Right renal cortex interstitium (tissue), 3 donors: ENCODE data around the gene EEF1G. TPM values are rescaled to one million over a fixed set of nuclear protein-coding genes. Genes with fewer than 3 reads are reported as not detected.
"Not testable (repeated sequence)": the region's sequence is repeated elsewhere in the genome, so short reads cannot be mapped to it uniquely, and the experiment has no call there.

ENCODE experiments used
- DNase-seq, 3 donors: peaks; one replicate each; pipeline ENCODE4 v3.0.0-alpha.2; 2013; ENCODE audit warnings: low read depth in 3 of 3, low spot score in 2 of 3
- polyA plus RNA-seq, 3 donors: library from polyadenylated mRNA; unstranded; fragments of 120-200 nt; gene quantifications; one replicate each; pipeline ENCODE4 v1.2.1, GENCODE V29; 2013; ENCODE audit not compliant: insufficient read length in 3 of 3

The EEF1G gene
- polyA plus RNA-seq, 3 donors, result 2,168 to 2,372 (median 2,294) TPM

DNA sequence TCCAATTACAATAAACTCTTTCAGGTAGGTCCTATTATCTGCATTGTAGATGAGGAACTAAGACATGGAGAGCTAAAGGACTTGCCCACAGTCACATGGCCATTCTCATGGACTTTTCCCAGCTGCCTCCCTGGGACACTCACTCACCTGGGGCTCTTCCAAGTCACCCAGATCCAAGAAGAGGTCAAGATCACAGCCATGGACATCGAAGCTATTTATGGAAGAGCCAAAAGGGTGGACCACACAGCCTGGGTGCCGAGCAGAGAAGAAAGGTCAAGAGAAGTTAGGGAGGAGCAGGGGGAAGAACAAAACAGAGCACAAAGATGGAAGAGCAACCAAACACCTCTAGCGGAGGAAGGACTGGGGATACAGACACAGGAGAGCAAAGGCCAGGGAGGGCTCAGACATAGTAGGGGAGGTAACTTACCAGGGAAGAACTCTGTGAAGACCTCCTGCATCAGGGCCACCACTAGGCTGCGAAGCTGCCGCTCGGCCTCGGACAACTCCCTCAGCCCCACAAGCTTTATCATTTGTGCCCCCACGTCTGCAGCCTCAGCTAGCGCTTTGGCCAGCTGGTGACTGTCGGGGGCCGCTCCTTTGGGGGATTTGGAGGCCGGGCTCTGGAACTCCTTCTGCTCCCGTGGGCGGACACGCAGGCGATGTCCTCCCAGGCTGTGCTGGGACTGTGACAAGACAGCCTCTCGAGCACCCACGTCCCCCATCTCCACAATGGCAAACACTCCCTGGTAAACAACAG, 7.4 kb upstream of the EEF1G start:
- DNase-seq, result no peak

DNA sequence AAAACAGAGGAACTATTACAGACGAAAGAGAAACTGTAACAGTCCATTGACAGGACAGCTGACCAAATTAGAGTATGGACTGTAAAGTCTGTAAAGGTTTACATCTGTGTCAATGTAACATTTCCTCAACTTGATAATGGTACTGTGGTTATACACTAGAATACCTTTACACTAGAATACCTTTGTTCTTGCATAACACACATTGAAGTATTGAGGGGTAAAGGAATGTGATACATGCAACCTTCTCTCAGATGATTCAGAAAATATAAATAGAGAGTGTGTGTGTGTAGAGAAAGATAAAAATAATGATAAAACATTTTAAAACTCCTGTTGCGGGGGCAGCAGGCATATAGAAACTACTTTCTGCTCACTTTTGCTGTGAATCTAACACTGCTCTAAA, 5.6 kb upstream of the EEF1G start:
- DNase-seq, result no peak

DNA sequence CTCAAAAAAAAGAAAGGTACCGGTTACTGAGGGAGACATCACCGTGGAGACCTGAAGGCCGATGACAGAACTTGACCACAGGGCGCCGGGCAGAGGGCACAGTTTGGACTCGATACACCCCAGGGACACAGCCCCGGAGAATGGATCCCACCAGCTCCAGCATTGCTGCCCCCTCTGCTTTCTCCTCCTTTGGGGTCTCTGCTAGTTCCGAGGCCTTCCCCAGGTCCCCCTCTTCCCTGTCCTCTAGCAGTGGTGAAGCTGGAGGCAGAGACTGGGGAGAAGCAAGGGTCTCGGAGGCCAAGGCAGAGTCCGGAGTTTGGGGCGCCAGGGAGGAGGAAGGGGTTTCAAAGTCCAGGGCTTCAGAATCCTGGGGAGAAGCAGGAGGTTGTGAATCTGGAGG, 4.8 kb upstream of the EEF1G start:
- no peak for DNase-seq

DNA sequence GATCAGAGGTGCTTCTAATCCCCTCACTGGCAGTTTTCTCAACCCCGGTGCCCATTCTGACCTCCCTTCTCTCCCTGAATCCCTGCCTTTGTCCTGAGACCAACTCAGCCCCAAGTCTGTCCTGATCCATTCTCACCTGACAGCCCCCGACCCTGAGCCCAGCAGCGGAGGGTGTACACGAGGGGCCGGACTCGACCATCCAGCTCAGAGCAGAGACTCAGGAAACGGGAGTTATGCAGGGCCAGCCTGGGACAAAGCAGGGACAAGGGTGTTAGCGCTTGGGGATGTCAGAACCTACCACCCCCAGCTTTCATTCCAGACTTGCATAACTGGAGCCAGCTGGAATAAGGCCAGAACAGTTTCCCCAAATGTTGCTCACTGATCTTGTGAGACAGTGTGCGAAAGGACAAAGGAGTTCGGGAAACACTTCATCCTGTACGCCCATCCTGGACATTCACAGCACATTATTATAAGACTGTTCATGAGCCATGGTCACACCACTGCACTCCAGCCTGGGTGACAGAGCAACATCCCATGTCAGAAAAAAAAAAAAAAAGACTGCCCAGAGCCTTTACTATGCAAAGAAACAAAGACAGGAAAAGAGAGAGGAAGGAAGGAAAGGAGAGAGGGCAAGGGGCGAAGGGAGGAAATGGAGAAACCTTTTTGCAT, 3.5 kb upstream of the EEF1G start:
- no peak for DNase-seq

DNA sequence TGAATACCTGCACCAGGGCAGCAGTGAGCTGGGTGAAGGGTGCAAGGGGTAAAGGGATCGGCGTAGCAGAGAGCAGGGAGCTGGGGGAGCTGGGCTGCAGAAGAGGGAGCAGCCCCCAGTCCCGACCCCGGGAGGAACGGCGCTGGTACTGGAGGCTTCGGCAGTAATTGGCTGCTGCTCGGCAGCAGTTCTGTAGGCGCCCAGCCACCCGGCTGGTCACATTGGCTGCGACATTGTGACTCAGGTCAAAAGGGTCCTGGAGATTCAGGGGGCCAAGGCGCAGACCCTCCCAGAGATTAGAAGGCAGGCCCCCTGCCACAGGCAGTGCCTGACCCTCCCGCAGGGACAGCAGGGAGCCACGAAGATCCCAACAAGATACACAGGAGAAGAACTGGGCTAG, 2.1 kb upstream of the EEF1G start:
- no peak for DNase-seq

DNA sequence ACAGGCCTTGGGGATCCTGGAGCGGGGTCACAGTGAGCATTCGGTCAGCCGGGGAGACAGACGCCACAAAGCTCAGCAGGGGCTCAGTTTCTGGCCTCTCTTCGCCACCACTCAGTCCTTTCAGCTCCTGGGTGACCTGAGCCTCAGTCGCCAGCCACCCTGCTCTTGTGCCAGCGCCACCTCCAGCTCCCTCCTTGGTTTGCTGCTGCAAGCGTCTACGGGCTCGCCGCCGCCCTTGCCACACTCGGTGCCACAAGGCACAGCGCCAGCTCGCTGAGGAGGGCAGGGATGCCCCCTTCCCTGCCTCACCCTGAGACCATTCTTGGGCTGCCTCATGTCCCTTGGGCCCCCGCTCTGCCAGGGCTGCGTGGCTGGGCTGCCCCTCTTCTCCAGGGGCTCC, 1.5 kb upstream of the EEF1G start:
- no peak for DNase-seq

DNA sequence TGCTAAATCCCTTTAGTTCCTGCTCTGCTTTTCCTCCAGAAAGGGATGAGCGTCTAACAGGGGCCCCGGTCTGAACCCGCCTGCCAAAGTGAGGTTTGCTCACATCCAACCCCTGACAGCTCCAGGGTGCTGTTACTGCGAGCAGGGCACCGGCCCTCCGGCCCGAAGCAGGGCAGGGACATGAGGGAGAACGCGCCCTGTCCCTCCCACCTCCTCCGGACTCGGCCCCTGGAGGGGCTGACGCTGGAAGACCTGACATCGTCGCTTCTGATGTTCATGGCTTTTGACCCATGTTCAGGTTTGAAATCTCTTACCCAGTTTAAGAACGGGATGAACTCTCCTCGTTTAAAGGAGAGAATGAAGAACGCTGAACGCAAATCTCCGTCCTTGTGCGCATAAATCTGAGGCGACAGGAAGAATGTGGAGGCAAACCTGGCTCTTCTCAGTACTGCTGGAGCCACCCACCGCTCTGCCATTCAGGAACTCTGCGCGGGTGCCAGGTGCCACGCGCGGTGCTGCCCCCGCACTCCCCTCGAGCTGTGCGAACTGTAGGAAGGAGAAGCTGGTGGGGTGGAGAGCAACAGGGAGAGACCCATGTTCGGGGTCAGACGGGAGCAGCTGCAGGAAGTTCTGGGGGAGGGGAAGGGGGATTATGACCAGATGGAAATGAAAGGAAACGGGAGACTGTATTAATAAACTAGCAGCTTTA, 826 bp upstream of the EEF1G start:
- no peak for DNase-seq

DNA sequence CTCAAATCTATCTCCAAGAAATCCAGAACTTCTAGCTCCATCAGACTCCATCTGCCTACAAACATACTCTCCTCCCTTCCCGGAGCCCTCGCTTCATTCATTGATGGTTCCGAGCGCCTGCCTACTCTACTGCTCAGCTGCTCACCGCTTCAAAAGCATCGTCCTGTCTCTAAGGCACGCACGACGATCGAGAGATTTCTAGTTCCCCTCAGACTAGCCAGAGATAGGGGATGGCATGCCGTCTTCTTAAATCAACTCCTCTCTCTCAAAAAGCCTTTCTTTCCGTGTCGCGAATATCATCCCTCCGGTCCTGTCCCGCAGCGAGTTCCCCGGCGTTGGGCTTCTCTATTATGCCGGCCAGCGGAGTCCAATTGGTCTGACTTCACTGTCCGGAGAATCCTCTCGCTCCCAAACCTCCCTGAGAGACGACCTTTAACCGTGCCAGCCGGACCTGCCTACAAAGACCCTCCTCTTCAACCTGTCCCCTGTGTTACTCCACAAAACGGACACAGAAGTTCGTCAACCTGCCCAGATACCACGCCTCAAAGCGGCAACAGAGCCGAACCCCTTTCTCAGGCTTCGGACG, 592 bp downstream of the EEF1G start:
- no peak for DNase-seq

DNA sequence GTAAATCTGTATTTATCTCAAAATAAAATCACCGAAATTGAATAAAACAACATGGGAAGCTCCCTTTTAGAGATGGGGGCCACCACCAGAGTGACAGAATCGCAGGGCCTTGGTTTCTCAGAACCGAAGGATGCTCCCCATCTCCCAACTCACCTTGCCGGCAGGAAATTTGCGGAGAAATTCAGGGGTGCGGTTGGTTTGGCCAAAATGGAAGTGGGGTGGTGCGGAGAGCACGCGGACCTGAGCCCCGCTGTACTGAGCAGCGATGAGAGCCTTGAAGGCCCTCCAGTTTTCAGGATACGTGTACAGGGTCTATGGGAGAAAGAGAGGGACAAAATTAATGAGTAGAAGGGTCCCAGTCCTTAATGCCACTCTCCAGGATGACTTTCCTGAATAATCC, 1.3 kb downstream of the EEF1G start:
- DNase-seq, result no peak

DNA sequence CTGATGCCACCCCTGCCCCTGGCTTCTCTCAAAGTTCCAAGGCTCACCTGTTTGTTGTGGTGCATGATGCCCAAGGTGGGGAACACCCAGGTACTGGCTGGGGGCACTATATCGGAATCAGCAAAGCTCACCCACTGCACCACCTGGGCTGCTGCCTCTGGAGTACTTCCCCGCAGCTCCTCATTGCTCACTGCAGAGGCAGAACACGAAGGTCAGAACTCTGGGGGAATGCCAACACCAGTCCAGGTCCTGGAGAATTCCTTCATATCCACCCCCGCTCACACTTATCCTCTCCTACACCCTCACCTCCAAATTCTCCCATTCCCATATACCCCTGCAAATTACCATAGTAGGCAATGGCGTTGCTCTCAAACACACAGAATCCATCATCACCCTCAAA, 2.2 kb downstream of the EEF1G start:
- DNase-seq, result not testable (repeated sequence)

DNA sequence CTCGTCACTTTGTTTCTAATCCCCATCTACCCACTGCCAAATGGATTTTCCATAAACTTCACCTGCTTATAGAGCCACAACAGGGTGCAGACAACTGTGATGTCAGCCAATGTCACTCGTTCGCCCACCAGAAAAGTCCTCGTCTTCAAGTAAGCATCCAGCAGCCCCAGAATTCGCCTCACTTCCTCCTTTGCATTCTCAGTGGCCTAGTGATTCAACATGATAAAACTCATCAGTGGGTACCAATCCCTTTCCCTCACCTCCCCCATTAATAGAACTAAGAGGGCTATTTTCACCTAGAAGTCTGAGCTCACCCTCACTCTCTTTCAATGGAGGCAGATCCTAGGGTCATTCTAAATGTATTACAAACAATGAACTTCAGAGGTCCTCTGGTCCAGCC, 2.8 kb downstream of the EEF1G start:
- DNase-seq, result not testable (repeated sequence)

DNA sequence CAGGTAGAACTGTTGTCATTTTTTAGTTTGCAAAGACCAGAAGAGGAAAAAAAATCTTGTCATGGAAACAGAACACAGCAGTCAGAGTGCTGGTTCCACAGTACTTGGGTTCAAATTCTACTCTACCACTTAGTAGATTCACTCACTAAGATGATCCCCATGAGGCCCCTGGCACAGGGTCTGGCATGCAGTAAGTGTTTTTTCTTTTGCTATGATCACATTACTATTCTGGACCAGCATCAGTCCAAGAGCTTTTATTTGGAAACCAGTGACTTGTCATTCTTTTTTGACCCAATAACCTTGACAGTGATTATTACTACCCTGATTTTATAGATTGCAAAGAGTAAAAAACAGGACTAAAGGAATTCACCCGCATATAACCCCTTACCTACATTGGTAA, 4.1 kb downstream of the EEF1G start:
- no peak for DNase-seq

DNA sequence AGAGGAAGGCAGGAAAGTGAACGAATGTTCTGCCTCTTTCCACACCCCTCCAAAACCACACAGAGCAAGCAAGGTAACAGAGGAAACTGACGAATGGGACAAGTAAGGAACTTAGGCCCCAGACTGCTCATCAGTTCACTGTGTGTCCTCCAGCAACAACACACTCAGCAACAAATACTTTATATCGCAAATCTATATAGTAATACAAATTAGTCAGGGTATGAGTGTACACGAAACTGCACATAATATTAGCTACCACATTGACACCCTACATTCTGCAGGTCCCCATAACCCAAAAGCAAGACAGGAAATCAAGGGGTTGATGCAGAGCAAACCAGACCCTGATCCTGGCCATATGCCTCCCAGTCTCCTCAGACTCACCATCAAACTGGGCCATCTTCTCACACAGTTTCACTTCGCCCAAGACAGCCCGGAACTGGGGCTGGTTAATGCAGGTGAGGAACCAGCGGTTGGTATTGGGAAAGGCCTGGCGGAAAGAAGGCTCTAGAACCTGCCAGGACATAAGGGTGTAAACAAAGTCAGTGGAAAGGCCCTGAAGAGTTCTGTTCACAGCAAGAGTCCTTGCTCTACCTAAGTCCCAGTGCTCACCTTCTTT, 6.6 kb downstream of the EEF1G start:
- no peak for DNase-seq

DNA sequence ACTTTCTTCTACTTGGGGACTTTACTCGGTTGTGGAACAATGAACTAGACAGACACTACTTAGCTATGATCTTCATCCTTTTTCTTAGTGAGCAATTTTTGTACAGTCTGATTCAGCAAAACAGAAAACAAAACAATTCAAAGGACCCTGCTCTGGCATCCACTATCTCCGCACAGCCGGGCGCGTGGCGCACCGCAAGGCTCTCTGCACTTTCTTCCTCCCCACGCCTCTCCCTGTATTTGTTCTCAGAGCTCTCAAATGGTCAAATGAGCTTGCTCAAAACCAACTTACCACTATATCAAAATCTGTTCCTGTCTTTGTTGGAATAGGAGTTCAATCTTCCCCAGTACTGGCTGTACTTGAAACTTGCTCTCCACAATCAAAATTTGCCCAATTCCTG, 7.4 kb downstream of the EEF1G start:
- no peak for DNase-seq

DNA sequence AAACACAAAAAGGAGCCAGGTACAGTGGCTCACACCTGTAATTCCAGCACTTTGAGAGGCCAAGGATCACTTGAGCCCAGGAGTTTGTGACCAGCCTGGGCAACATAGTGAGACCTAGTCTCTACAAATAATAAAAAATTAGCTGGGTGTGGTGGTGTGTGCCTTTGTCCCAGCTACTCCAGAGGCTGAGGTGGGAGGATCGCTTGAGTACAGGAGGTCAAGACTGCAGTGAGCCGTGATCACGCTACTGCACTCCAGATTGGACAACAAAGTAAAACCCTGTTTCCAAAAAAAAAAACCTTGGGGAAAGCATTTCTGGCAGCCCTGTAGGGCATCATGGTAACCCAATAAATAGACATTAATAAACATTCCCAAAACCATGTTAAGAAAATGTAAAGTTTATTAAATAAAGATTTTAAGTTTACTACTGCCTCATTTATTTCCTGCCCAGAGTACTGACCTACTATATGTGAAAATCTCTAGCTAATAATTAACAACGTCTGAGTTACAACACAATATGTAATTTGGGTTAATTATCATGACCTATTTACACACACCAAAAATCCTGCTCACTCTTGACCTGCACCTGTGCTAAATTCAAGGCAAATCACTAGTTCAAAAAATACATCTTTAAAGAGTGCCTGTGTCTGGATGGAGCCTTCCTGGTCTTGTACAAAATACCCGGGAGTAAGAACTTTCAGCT, 8.4 kb downstream of the EEF1G start:
- DNase-seq, result no peak

DNA sequence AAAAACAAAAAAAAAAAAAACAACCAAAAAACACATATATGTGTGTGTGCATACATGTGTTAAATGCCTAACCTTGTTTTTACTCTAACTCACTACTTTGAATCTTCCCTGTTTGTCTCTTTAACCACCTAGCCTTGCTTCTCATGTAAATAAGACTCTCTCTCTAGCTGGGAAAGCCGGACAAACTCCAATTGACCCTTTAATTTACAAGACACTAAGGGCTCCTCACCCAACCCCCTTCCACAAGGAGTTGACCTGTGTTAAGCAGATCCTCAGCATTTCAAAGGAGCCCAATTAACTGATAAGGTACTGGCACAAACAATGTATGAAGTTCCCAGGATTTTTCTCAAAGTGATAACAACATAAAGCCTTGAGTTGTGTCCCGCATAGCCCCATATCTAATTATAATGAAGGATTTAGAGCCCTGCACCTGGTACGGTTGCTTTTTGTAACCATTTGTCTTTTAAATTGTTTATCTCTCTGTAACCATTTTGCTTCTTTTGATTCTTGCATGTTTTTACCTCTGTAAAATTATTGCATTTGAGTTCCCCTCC, 11.9 kb downstream of the EEF1G start:
- DNase-seq, result not testable (repeated sequence)

DNA sequence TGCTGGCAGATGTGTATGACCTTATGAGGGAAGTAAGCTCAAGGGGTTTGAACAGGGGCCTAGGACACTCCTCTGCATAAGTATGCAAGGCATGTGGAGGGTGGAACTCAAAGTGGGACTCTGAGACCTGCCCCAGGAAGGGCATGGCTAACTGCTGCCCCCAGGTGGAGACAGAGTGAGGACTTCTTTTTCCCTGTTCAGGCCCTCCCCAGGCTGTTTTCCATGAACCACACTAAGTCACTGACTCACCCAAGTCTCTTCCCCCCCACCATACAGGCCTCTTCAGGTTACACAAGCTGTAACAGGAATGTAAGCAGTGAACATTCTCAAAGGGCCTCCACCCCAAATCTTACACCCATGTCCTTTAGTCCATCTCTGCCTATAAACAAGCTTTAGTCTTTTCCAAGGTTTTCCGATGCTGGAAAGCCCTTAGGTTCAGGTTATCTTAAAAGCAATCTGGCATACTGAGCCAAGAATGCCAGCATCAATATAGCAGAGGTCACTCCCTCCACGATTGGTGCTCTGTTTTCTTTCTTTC, 13.1 kb downstream of the EEF1G start:
- no peak for DNase-seq

DNA sequence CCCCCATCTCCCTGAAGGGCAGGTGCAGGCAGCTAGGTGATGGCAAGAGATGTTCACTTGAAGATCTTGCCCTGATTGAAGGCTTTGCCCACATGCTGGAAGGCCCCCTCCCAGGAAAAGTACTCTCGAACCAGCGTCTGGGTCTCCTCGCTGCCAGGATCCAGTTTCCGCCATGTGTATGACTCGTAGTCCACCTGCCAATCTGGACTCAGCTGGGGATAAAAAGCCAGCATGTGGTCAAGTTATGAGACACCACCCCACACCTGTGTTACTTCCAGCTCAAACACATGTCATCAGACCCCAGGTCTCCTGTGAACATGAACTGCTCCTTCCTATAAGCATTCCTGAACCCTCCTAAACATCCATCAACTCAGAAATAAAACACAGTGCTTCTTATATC, 14.1 kb downstream of the EEF1G start:
- DNase-seq, result not testable (repeated sequence)

DNA sequence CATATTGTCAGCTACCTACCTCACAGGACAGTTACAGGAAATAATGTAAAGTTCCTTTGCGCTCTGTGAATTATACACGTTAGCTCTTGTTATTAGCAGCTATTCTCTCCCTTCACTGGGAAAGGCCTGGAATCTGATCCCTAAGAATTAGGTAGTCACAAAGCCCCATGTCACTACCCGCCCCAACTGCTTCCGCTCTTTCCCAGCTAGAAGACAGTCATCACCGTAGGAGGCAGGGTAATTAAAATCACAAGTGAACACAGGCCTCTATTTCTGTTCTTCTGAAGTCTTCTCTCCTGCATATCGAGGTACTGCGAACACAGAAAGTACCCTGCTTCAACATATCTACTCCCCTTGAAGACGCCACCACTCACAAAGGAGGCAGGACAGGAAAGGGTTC, 14.5 kb downstream of the EEF1G start:
- no peak for DNase-seq

DNA sequence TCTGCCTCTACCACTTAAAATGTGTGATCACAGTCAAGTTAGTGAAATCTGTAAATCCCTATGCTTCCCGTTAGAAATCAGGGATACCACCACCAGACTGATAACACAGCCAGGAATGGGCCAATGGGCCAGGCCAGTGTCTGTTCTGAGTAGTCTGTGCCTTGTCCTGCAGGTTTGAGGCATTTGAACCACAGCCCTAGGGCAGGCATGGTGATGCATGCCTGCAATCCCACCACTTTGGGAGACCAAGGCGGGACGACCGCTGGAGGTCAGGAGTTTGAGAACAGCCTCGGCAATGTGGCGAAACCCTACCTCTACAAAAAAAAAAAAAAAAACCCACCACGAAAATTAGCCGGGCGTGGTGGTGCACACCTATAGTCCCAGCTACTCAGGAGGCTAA, 15.0 kb downstream of the EEF1G start:
- no peak for DNase-seq
